Natural killer cell treated with Interleukin-12 subunit alpha and Interleukin-12 subunit beta and Interleukin-15 and Interleukin-18, amount 100 ng/mL, for 72 hours (primary cell): ENCODE measurements around the gene VMO1. TPM values are rescaled to one million over a fixed set of nuclear protein-coding genes. Genes with fewer than 3 reads are reported as not detected.

Experiments used
- ATAC-seq, 2 donors: fragments of 150-1000 bp; cut with Tn5 transposase in 1 of 2; sonication (Bioruptor Pico), chemical (Tn5 transposase) in 1 of 2; 2 replicates each; pipeline ENCODE4 v1.10.0; 2021
- DNase-seq: peaks from one replicate; pipeline ENCODE4 v3.0.0; 2022; ENCODE audit warnings: low spot score
- H3K27ac Mint-ChIP-seq, 2 donors: 1 replicate in 1 of 2; 2 replicates in 1 of 2; pipeline ENCODE4 v1.8.0; 2022; ENCODE audit warnings: mixed read lengths in 2 of 2, mild to moderate bottlenecking in 1 of 2, moderate library complexity in 1 of 2
- H3K27me3 Mint-ChIP-seq, 2 donors: 1 replicate in 1 of 2; 2 replicates in 1 of 2; pipeline ENCODE4 v1.8.0; 2022; ENCODE audit warnings: mixed read lengths in 2 of 2
- H3K36me3 Mint-ChIP-seq: one replicate; pipeline ENCODE4 v1.8.0; 2022; ENCODE audit warnings: mixed read lengths
- H3K4me1 Mint-ChIP-seq, 2 donors: 1 replicate in 1 of 2; 2 replicates in 1 of 2; pipeline ENCODE4 v1.8.0; 2022; ENCODE audit warnings: low read depth in 2 of 2, mixed read lengths in 2 of 2, mild to moderate bottlenecking in 1 of 2
- H3K4me3 Mint-ChIP-seq: one replicate; pipeline ENCODE4 v1.8.0; 2022; ENCODE audit warnings: mixed read lengths
- H3K9me3 Mint-ChIP-seq: 2 replicates; pipeline ENCODE4 v1.8.0; 2022; ENCODE audit warnings: mixed read lengths
- total RNA-seq, 2 donors: library from RNA; stranded (reverse); gene quantifications; one replicate each; pipeline ENCODE4 v1.2.3, GENCODE V29; 2022

The VMO1 gene
- total RNA-seq, 2 donors from 2014 or later = 4.5 to 15.4 TPM

DNA sequence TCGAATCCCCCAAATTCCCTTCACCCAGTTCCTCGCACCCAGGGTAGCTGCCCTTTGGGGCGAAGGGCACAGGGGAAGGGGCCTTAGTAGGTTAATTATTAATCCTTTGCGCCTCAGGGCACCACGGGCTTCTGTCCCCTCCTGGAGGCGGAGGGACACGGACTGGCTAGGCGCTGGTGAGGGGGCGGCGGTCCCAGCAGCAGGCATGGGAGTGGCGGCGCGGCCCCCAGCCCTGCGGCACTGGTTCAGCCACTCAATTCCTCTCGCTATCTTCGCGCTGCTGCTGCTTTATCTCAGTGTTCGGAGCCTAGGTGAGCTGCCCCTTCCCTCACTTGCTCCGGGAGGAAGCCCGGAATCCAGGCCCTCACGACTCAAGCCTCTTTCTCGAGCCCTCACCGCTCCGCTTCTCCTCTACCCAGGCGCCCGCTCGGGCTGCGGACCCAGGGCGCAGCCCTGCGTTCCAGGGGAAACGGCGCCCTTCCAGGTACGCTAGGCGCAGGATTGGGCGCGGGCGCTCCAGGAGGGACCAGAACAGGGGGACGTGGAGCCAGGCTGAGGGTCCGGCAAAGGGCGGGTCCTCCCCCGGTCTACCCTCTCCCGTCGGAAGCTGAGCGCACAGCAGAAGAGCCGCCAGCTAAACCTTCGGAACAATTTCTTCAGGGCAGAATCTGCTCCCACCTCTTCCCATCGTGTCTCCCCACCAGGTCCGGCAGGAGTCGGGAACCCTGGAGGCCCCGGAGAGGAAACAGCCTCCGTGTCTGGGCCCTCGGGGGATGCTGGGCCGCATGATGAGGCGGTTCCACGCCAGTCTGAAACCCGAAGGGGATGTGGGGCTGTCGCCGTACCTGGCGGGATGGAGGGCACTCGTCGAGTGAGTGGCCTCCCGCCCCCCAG is 2.9 kb upstream of the VMO1 start, which contains the start of gene GLTPD2:
GLTPD2 (plus strand) TSS at position 158 of the 894 bp plus-strand sequence; CDS start at position 206, 48 bp downstream.
- DNase-seq (no peak), ATAC-seq (no peak)
- no peaks in the 10 kb centered on the region for H3K36me3 Mint-ChIP-seq
- H3K27me3 Mint-ChIP-seq = peaks cover 0 to 14% of the 10 kb centered on the region in 2 donors
- peak within 1 kb of the TSS; percentile 66 to 93 for H3K27ac Mint-ChIP-seq
- H3K4me3 Mint-ChIP-seq = peak within 1 kb of the TSS; percentile 84
- H3K4me1 Mint-ChIP-seq = peaks cover 37 to 38% of the 10 kb centered on the region in 2 donors
- H3K9me3 Mint-ChIP-seq = no peaks in the 10 kb centered on the region

DNA sequence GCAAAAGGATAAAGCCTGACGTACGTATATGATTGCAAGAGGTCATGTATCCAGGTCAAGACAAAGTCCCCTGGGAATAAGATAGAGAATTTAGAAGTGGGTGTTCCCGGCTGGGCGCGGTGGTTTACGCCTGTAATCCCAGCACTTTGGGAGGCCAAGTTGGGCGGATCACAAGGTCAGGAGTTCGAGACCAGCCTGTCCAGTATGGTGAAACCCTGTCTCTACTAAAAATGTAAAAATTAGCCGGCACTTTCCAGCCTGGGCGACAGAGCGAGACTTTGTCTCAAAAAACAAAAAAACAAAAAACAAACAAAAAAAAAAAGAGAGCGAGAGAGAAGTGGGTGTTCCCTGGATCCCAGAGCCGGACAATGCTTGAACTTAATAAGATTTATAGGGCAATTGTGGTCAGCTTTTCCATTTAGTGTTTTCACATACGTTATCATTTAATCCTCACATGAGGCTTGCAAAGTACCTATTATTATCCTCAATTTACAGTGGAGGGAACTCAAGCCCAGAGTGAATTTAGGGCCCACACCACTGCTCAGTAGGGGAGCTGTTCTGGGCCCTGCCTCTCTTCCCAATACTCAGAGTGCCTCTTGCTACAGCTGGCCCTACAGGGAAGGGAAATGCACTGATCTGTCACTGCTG is 2.1 kb upstream of the VMO1 start:
- Mint-ChIP-seq H3K9me3 (no peaks in the 10 kb centered on the region), H3K4me3 (peak overlapping the region; percentile 84), H3K36me3 (no peaks in the 10 kb centered on the region), H3K4me1 (peaks cover 34 to 38% of the 10 kb centered on the region in 2 donors), H3K27me3 (peaks cover 8 to 15% of the 10 kb centered on the region in 2 donors), H3K27ac (peak overlapping the region; percentile 17 to 66)
- no peak for DNase-seq
- no peak for ATAC-seq

DNA sequence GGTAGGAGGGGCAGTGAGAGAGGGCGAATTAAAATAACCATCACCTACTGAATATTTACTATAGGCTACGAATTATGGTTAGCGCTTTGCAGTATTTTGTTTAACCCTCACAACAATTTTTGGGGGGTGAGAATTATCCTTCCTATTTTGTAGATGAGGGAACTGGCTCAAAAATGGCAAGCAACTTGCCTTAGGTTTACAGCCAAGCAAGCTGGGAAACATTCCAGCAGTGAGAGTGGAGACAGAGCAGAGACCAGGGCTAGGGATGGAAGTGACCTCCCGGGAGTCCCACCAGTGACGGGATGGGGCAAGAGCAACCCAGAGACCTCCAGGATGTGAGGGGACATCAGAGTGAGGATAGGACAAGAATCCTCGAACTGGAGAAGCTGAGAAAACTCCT is 352 bp upstream of the VMO1 start:
- Mint-ChIP-seq H3K36me3 (no peaks in the 10 kb centered on the region), H3K27ac (no peak overlapping the region), H3K4me1 (peaks cover 32 to 40% of the 10 kb centered on the region in 2 donors), H3K9me3 (no peaks in the 10 kb centered on the region), H3K4me3 (peak overlapping the region; percentile 31), H3K27me3 (peaks cover 16 to 21% of the 10 kb centered on the region in 2 donors)
- ATAC-seq (no peak), DNase-seq (no peak)

DNA sequence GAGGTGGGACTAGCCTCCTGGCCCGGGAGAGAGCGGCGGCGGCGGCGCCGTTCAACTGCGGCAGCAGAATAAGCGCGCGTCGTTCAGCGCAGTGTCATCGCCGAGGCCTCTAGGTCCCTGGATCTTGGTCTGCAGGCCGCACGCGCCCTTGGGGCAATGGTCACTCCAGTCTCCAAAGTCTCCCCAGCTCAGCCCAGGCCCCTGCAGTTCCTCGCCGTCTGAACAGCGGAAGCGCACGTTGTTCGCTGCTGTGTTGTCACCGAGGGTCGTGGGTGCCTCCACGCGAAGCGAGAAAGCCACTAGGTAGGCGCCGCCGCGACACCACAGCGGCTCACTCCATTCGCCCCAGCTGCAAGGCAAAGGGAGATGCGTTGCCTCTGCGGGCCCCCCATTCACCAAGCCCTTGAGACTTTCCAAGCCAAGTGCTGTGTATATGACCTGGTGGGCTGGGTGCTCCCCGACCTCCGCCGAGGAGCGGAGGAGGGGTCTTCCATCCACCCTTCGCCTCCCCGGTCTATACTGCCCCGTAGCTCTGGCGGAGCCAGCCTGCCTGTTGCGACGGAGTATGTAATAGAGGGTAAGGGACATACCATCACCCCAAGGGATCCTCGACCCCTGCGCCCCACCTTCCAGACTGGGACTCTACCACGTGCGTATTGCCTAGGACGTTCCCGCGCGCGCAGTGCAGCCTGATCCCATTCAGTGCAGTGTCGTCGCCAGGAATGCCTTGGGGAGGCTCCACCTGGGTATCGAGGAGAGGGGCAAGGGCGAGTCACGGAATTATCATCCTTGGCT is 656 bp downstream of the VMO1 start:
- Mint-ChIP-seq H3K27ac (no peak overlapping the region), H3K4me3 (peak overlapping the region; percentile 31), H3K4me1 (peaks cover 22 to 33% of the 10 kb centered on the region in 2 donors), H3K9me3 (no peaks in the 10 kb centered on the region), H3K27me3 (peaks cover 21% of the 10 kb centered on the region in 2 donors), H3K36me3 (no peaks in the 10 kb centered on the region)
- DNase-seq (no peak), ATAC-seq (no peak)

DNA sequence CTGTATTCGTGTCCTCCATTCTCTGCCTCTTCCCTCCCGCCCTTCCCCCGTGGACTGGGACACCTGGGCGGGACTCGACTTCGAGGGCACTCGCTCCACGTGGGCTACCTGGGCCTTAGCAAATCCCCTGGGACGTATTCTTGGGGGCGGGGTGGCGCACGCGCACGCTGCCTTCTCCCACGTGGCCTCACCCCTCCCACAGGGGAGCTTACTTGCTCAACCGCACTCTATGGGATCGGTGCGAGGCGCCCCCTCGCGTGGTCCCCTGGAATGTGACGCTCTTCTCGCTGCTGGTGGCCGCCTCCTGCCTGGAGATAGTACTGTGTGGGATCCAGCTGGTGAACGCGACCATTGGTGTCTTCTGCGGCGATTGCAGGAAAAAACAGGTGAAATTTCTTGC is 3.5 kb downstream of the VMO1 start:
- no peak overlapping the region for H3K4me3 Mint-ChIP-seq
- no peak for DNase-seq
- peaks cover 14 to 22% of the 10 kb centered on the region in 2 donors for H3K4me1 Mint-ChIP-seq
- H3K27me3 Mint-ChIP-seq = peaks cover 32 to 40% of the 10 kb centered on the region in 2 donors
- no peaks in the 10 kb centered on the region for H3K36me3 Mint-ChIP-seq
- no peaks in the 10 kb centered on the region for H3K9me3 Mint-ChIP-seq
- H3K27ac Mint-ChIP-seq = peak overlapping the region in 1 of 2 donors; percentile 7
- ATAC-seq = peak; percentile 26 to 40

DNA sequence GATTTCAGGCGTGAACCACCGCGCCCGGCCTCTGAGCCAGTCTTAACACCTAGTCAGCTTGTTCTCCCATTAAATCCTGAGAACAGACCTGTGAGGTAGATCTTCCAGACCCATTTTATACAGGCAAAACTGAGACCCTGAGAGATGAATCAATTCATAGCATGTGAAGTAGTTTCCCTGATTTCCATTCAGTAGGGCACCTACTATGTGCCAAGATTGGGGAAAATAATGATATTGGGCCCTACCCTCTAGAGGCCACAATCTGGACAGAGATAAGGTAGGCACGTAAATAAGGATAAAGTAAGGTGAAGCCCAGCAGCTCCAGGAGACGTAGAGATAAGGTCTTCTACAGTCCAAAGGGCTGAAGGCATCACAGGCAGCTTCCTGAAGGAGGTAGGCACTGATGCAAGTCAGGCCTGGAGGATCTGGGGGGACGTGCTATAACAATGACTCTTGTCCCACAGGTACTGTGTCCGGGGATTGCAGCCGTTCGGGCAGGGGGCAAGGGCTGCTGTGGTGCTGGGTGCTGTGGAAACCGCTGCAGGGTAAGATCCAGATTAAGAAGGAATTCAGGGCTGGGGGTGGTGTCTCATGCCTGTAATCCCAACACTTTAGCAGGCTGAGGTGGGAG is 5.7 kb downstream of the VMO1 start:
- Mint-ChIP-seq H3K27me3 (peaks cover 24 to 40% of the 10 kb centered on the region in 2 donors), H3K4me3 (no peak overlapping the region), H3K9me3 (no peaks in the 10 kb centered on the region), H3K36me3 (no peaks in the 10 kb centered on the region), H3K27ac (no peak overlapping the region), H3K4me1 (peaks cover 0 to 7% of the 10 kb centered on the region in 2 donors)
- no peak for DNase-seq
- no peak for ATAC-seq

DNA sequence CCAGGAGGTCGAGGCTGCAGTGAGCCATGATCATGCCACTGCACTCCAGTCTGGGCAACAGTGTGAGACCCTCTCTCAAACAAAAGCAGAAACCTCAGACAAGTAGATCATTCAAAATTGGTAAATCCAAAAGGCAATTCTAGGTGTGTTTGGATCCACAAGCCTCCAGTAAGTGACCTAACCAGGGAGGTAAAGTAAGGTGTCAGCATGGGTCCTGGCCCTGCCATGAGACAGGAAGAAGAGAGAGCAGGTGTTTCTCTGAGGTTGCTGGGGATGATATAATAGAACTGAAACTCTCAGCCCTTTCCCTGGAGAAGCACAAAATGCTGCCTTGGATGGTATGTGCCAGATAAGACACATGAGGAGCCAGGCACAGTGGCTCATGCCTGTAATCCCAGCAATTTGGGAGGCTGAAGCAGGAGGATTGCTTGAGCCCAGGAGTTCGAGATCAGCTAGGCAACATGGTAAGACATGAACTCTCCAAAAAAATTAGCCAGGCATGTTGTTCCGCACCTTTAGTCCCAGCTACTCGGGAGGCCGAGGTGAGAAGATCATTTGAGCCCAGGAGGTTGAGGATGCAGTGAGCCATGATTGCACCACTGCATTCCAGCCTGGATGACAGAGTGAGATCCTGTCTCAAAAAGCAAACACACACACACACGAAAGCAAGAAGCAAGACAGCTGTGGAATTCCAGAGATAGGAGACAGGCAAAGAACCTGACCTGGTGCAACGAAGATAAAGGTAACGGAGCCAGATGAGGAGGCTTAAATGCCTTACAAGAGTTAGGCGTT is 8.0 kb downstream of the VMO1 start:
- H3K27ac Mint-ChIP-seq = peak overlapping the region in 1 of 2 donors; percentile 40
- no peaks in the 10 kb centered on the region for H3K9me3 Mint-ChIP-seq
- H3K4me1 Mint-ChIP-seq = peaks cover 0 to 3% of the 10 kb centered on the region in 2 donors
- H3K4me3 Mint-ChIP-seq = no peak overlapping the region
- H3K27me3 Mint-ChIP-seq = peaks cover 23 to 40% of the 10 kb centered on the region in 2 donors
- H3K36me3 Mint-ChIP-seq = no peaks in the 10 kb centered on the region
- no peak for ATAC-seq
- no peak for DNase-seq

DNA sequence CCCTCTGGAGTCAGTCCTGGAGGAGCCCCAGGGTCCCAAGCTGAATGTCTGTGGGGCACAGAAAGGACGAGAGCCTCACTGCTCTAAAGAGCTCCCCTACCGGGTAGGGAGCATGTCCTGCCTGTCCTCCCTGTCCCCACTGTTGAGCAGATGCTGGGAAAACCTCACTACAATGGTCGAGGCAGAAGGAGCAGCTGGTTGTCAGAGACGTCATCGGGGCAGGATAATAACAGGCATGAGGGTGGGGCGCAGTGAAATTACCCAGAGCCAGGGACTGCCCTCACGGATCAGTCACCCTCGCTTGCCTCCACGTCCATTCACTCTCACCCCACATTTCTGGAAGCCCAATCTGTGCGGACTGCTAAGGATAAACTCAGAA is 13.9 kb downstream of the VMO1 start:
- Mint-ChIP-seq H3K36me3 (no peaks in the 10 kb centered on the region), H3K27me3 (peaks cover 9 to 10% of the 10 kb centered on the region in 2 donors), H3K27ac (no peak overlapping the region), H3K4me3 (no peak overlapping the region), H3K4me1 (peaks cover 6% of the 10 kb centered on the region in 2 donors), H3K9me3 (no peaks in the 10 kb centered on the region)
- DNase-seq (no peak), ATAC-seq (no peak)

DNA sequence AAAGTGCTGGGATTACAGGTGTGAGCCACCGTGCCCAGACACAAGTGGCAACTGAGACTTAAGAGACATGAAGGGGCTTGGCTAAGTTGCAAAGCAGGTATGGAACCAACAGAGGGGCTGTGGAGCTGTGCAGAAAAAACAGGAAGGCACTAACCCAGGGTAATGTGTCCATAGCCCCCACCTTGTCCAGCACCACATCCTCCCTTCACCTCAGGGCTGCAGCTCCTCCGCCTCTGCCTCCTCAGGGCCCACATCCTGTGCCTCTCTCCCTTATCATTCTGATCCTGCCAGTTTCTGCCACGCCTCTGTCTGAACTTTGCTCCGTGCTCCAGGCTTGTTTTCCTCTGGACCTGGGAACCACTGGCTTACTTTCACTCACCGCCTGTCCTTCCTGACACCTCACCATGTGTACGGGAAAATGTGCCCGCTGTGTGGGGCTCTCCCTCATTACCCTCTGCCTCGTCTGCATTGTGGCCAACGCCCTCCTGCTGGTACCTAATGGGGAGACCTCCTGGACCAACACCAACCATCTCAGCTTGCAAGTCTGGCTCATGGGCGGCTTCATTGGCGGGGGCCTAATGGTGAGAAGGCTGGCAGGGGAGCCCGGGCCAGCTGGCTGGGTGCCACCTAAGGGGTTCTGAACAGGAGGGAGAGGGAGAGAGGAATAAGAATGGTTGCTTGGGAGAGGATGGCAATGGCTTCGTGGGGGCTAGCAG is 14.5 kb downstream of the VMO1 start, which contains the start of gene TM4SF5:
TM4SF5 (plus strand) TSS at position 368 of the 716 bp plus-strand sequence; CDS start at position 405, 37 bp downstream.
- H3K27ac Mint-ChIP-seq = no peak within 1 kb of the TSS
- H3K9me3 Mint-ChIP-seq = no peaks in the 10 kb centered on the region
- H3K4me3 Mint-ChIP-seq = no peak within 1 kb of the TSS
- ATAC-seq = peak in 1 of 2 donors; percentile 52
- no peaks in the 10 kb centered on the region for H3K36me3 Mint-ChIP-seq
- DNase-seq = no peak
- peaks cover 9 to 10% of the 10 kb centered on the region in 2 donors for H3K27me3 Mint-ChIP-seq
- H3K4me1 Mint-ChIP-seq = peaks cover 6% of the 10 kb centered on the region in 2 donors

DNA sequence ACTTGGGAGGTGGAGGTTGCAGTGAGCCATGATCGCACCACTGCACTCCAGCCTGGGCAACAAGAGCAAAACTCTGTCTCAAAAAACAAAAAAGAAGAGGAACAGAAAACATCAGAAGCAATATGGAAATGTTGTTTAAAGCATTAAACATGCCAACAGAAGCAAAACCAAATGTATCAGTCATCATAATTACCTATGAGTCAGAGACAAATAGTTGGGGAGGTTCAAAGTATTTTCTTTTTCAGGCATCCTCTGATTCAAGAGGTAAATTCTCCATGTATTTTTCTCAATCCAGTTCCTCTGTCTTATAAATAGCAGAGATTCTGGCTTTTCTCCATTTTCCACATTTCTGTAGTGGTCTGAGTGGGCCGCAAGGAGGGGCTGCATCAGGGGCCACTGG is 16.5 kb downstream of the VMO1 start:
- no peaks in the 10 kb centered on the region for H3K36me3 Mint-ChIP-seq
- peaks cover 10 to 11% of the 10 kb centered on the region in 2 donors for H3K27me3 Mint-ChIP-seq
- H3K4me3 Mint-ChIP-seq = no peak overlapping the region
- no peak overlapping the region for H3K27ac Mint-ChIP-seq
- DNase-seq = no peak
- no peak for ATAC-seq
- peaks cover 6% of the 10 kb centered on the region in 2 donors for H3K4me1 Mint-ChIP-seq
- H3K9me3 Mint-ChIP-seq = no peaks in the 10 kb centered on the region

DNA sequence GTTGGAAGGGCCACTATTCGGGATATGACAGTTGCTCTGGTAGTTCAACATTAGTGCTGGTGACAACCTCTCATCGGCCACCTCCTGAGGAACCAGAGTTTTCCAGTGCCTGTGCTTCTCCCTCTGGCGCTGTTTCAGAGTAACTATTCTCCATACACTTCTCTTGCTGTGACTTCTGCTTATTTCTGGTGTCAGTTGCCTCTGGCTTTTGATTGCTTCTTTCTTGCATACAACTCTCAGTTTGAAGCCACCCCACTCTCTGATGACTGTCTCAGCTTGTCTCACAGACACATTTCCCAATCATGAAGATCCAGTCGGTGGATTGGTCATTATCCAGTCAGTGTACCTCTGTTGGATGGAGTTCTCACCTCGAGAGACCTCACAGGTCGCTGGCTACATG is 17.9 kb downstream of the VMO1 start:
- Mint-ChIP-seq H3K4me3 (no peak overlapping the region), H3K36me3 (no peaks in the 10 kb centered on the region), H3K27ac (no peak overlapping the region), H3K27me3 (peaks cover 8 to 9% of the 10 kb centered on the region in 2 donors), H3K9me3 (no peaks in the 10 kb centered on the region), H3K4me1 (peaks cover 9 to 10% of the 10 kb centered on the region in 2 donors)
- ATAC-seq = no peak
- no peak for DNase-seq

DNA sequence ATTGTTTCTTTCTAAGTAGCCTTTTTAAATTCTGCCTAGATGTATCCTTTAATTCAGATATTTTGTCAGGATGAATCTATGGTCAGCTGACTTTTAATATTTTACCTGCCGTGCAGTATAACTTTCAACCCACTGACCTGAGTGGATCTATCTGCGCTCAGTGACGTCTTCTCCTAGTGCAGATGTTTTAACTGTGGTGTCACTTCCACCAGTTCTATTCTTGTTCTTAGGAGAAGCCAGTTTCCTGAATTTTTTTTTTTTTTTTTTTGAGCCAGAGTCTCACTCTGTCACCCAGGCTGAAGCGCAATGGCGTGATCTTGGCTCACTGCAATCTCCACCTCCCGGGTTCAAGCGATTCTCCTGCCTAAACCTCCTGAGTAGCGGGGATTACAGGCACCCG is 19.4 kb downstream of the VMO1 start:
- Mint-ChIP-seq H3K36me3 (no peaks in the 10 kb centered on the region), H3K27me3 (peaks cover 7 to 10% of the 10 kb centered on the region in 2 donors)
- ATAC-seq = no peak

More for the DNA sequence above, 19.4 kb downstream of the VMO1 start:
- Mint-ChIP-seq H3K4me3 (no peak overlapping the region), H3K27ac (no peak overlapping the region), H3K9me3 (no peaks in the 10 kb centered on the region), H3K4me1 (peaks cover 7% of the 10 kb centered on the region in 2 donors)
- DNase-seq = no peak
